Suppressor macrophage treated with lipopolysaccharide for 4 hours (primary cell): ENCODE measurements around the gene WDPCP.
"Not testable (repeated sequence)": the region's sequence is repeated elsewhere in the genome, so short reads cannot be mapped to it uniquely, and the experiment has no call there.

ENCODE experiments used
- DNase-seq: peaks from one replicate; pipeline ENCODE4 v3.0.0-alpha.2; 2020

Gene WDPCP

DNA sequence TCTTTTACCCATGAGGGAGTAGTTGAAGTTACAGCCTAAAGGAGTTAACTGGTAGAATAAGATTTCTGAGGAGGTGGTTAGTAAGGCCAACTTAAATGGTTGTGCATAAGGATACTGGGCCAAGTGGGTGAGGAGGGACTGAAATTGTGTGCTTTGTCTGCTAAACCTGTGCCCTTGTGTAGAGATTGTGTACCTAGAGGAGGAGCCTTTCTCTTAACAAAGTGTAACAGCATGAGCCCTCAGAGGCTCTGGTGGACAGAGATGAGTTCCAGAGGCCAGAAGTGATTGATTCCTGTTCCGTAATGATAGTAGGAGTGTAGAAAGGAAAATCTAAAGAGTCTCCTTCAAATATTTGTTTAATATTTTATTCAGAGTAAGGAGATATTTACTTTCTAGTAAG is 494.8 kb downstream of the WDPCP start:
- no peak for DNase-seq

DNA sequence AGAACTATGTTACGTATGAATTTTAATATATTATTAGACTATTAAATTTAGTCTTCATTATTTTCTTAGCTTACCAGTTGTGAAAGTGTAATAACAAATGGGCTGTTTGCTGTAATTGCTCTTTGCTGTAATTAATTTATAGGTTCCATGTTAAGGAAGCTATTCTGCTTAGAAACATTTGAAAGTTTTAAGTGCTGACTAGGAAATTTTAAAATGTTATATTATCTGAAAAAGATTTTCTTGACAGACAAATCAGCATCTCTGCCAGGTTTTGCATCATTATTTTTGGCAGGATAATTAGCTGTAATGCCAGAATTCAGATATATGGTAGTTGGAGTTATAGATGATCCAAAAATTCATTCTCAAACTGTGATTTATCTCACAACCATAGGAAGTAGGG is 495.4 kb downstream of the WDPCP start:
- DNase-seq, result no peak

DNA sequence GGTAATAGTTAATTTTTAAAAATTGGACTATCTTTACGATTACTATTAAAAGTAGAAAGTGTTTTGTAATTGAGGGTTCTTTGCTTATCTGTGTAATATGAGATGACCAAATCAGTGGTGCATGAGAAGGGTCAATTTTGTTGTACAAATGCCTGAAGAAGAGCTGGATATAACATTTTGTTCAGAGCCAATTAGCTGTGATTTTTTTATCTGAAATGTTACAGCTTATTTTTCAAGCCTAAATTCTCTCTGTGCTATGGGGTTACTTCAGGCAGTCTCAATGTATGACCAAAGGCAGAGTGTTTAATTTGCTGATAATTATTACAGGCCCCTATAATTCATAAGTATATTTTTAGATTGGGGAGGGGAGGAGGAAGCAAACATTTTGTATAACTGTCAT is 495.9 kb downstream of the WDPCP start:
- DNase-seq, result no peak

DNA sequence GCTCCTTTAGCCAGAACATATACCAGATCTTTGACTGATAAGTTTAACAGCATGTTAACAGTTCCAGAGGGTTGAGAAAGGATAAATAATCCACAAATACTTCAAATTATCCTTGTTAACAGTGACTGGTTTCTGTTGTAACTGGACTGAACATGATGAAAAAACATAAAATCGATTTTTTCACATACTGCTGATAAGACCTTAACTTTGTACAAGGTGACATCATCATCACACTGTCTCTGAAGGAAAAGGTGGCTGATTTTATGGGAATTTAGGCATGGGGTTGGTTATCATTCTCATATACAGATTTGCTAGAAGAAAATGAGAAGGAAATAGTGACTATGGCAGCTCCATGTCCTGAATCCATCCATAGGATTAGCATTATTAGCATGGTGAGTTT is 501.6 kb downstream of the WDPCP start:
- no peak for DNase-seq

DNA sequence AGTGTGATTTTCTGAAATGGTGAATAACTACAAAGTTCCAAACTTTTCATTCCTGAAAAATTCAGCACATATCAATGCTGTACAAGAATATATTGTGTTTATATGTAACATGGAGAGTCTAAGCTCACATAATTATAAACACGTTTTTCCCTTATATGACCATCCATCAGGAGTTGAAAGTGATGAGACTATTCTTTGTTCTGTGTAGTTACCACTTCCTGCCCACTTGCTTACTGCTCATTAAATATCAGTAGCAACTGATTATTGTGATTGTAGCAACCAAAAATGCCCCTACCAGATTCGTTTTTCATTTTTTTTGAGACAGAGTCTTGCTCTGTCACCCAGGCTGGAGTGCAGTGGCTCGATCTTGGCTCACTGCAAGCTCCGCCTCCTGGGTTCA is 506.9 kb downstream of the WDPCP start:
- DNase-seq, result no peak

DNA sequence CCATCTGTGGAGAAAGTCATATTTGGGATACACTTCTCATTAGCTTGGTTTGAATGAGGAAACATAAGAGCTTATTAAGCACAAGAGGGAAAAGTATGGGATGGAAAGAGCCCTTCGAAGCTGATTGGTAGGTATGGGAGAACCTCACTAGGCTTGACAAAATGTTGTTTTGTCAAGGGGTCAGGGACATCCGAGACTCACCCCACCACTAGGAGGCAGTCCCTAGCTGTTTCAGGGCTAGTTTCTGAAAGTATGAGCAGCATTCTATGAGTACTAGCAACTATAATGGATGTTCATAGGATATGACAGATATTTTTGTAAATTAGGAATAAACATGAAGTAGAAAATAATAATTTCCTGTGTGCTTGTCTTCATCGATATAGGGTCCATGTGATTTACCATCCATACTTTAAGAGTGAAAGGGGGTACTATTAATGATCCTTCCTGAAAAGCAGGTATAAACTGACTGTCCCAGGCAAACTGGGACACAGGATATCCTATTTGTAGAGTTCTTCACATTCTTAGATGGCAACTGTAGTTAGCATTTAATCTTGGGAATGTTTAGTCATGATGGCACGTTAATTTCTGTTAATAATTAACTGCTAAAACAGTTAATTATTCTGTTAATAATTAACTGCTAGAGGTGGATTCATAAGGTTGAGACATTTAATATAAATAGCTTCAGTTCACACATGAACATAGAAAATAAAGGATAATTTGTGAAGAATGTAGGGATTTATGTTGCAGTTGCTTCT is 509.2 kb downstream of the WDPCP start:
- DNase-seq, result peak; percentile 40

DNA sequence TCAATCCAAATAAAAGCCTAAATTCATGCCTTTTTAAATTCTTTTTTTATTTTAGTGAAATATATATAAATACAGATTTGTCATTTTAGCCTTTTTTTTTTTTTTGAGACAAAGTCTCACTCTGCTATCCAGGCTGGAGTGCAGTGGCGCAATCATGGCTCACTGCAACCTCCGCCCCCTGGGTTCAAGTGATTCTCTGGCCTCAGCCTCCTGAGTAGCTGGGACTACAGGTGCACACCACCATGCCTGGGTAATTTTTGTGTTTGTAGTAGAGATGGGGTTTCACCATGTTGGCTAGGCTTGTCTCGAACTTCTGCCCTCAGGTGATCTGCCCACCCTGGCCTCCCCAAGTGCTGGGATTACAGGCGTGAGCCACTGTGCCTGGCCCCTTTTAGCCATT is 513.9 kb downstream of the WDPCP start:
- not testable (repeated sequence) for DNase-seq

DNA sequence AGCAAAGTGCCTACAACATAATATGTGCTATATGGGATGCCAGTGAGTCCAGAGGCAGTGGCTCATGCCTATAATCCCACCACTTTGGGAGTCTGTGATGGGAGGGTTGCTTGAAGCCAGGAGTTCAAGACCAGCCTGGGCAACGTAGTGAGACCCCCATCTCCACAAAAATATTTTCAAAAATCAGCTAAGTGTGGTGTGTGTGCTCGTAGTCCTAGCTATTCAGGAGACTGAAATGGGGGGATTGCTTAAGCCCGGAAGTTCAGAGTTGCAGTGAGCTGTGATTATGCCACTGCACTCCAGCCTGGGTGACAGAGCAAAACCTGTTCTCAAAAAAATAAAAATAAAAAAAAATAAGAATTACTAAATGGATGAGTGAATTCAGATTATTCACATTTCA is 514.3 kb downstream of the WDPCP start:
- no peak for DNase-seq

DNA sequence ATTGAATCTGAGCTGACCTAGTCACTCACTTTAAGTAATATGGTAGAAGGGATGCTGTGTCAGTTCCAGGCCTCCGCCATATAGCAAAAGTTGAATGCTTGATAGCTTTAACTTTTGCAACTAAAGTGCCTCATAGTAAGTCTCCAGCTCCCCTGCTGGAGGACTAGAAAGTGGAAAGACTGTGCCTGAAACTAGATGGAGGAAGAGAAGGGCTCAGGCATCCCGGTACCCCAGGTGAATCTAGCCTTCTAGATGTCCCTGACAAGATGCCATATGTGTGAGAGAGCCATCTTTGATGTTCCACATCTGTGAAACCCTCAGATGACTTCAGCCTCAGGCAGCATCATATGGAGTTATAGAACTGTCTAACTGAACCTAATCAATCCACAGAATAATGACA is 516.6 kb downstream of the WDPCP start:
- no peak for DNase-seq
